OCI-LY3 (cell line): ENCODE results near the gene C1QTNF4.

Experiments used
- H2AFZ ChIP-seq: fragments of 200-600, 300-600 bp; shearing (Covaris generic); 2 replicates; pipeline ENCODE4 v1.6.0; 2014; ENCODE audit warnings: antibody characterized with exemption, low read depth, low read length
- H3K27ac ChIP-seq: fragments of 200-600, 300-600 bp; sonication (generic); 2 replicates; pipeline ENCODE4 v1.5.1; 2014; ENCODE audit warnings: mild to moderate bottlenecking, low read length, moderate library complexity, mixed read lengths
- H3K27me3 ChIP-seq: fragments of 200-600, 300-600 bp; sonication (generic); 2 replicates; pipeline ENCODE4 v1.6.1; 2014; ENCODE audit warnings: low read depth, low read length, mixed read lengths
- H3K36me3 ChIP-seq: fragments of 200-600, 300-600 bp; sonication (generic); replicated peaks from 2 replicates; pipeline ENCODE3; 2014; ENCODE audit warnings: low read depth, low read length, mixed read lengths
- H3K4me1 ChIP-seq: fragments of 300-600, 200-600 bp; sonication (generic); 2 replicates; pipeline ENCODE4 v1.6.1; 2014; ENCODE audit warnings: low read length, mixed read lengths
- H3K4me2 ChIP-seq: fragments of 200-600, 300-600 bp; sonication (generic); 2 replicates; pipeline ENCODE4 v1.6.1; 2014; ENCODE audit warnings: low read length, mixed read lengths
- H3K4me3 ChIP-seq: fragments of 300-600, 200-600 bp; sonication (generic); 2 replicates; pipeline ENCODE4 v1.5.1; 2014; ENCODE audit warnings: antibody characterized with exemption, mild to moderate bottlenecking, low read length, moderate library complexity
- H3K79me2 ChIP-seq: fragments of 300-600, 200-600 bp; shearing (Covaris generic); 2 replicates; pipeline ENCODE4 v1.6.1; 2014; ENCODE audit warnings: mild to moderate bottlenecking, low read length, mixed read lengths
- H3K9ac ChIP-seq: fragments of 300-600, 200-600 bp; shearing (Covaris generic); 2 replicates; pipeline ENCODE4 v1.6.0; 2014; ENCODE audit warnings: mild to moderate bottlenecking, low read length, moderate library complexity
- H3K9me3 ChIP-seq: fragments of 200-600, 300-600 bp; shearing (Covaris generic); 2 replicates; pipeline ENCODE4 v1.6.1; 2014; ENCODE audit warnings: low read length, mixed read lengths; ENCODE audit not compliant: insufficient read depth
- H4K20me1 ChIP-seq: fragments of 200-600, 300-600 bp; sonication (generic); 2 replicates; pipeline ENCODE4 v1.6.1; 2016; ENCODE audit warnings: low read length, mixed read lengths; ENCODE audit not compliant: insufficient read depth
- EZH2phosphoT487 ChIP-seq: fragments of 200-600 bp; shearing (Covaris generic); IDR thresholded peaks from 2 replicates; pipeline ENCODE4 v1.6.1; 2018; ENCODE audit warnings: antibody characterized with exemption, mixed run types, low read depth
- TF ChIP-seq, protein P1 (sequence below): fragments of 200-600, 300-600 bp; sonication (generic); IDR thresholded peaks from 2 replicates; pipeline ENCODE4 v1.5.1; 2014; ENCODE audit warnings: antibody characterized with exemption, low read length, low read depth

The C1QTNF4 gene

GRCh38 chr11:47589977-47590861, 4.0 kb downstream of the C1QTNF4 start:
- H3K4me3 ChIP-seq, result no peak overlapping the region
- no peak overlapping the region for H2AFZ ChIP-seq
- no peak overlapping the region for H3K4me2 ChIP-seq
- no peaks in the 10 kb centered on the region for H4K20me1 ChIP-seq
- H3K9me3 ChIP-seq, result no peaks in the 10 kb centered on the region
- no peaks in the 10 kb centered on the region for H3K4me1 ChIP-seq
- no peak overlapping the region for H3K9ac ChIP-seq
- peaks cover under 1% of the 10 kb centered on the region for H3K36me3 ChIP-seq
- no peaks in the 10 kb centered on the region for H3K79me2 ChIP-seq
- no peak overlapping the region for H3K27ac ChIP-seq
- TF ChIP-seq EZH2phosphoT487, result no peak
- TF ChIP-seq, protein P1, sequence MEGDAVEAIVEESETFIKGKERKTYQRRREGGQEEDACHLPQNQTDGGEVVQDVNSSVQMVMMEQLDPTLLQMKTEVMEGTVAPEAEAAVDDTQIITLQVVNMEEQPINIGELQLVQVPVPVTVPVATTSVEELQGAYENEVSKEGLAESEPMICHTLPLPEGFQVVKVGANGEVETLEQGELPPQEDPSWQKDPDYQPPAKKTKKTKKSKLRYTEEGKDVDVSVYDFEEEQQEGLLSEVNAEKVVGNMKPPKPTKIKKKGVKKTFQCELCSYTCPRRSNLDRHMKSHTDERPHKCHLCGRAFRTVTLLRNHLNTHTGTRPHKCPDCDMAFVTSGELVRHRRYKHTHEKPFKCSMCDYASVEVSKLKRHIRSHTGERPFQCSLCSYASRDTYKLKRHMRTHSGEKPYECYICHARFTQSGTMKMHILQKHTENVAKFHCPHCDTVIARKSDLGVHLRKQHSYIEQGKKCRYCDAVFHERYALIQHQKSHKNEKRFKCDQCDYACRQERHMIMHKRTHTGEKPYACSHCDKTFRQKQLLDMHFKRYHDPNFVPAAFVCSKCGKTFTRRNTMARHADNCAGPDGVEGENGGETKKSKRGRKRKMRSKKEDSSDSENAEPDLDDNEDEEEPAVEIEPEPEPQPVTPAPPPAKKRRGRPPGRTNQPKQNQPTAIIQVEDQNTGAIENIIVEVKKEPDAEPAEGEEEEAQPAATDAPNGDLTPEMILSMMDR, result no peak
- H3K27me3 ChIP-seq, result no peaks in the 10 kb centered on the region

DNA sequence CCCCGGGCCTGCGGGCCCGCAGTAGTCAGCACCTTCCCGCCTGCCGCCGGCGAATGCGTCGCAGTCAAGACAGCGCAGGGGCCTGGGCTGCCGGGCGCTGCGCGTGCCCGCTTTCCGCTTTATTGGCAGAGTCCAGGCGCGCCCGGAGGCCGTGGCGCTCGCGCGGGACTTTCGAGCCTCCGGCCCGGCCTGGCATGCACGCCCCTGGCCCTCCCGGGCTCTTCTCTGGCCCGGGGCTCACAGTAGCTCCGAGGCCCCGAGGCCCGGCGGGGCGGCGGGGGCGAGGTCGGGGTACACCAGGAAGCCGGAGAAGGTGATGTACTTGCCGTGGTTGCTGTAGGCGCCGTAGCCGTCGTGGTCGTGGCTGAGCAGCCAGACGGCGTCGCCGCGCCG, 4.6 kb downstream of the C1QTNF4 start:
- H3K4me1 ChIP-seq, result no peaks in the 10 kb centered on the region
- H3K27me3 ChIP-seq, result no peaks in the 10 kb centered on the region
- H3K36me3 ChIP-seq, result peaks cover 3% of the 10 kb centered on the region
- H2AFZ ChIP-seq, result no peak overlapping the region
- no peaks in the 10 kb centered on the region for H3K79me2 ChIP-seq
- no peak overlapping the region for H3K4me2 ChIP-seq
- H4K20me1 ChIP-seq, result no peaks in the 10 kb centered on the region
- H3K9me3 ChIP-seq, result no peaks in the 10 kb centered on the region
- no peak overlapping the region for H3K9ac ChIP-seq
- no peak overlapping the region for H3K27ac ChIP-seq
- no peak overlapping the region for H3K4me3 ChIP-seq
- TF ChIP-seq EZH2phosphoT487, result no peak
- TF ChIP-seq, protein P1, result no peak

- Histone ChIP-seq H4K20me1 (no peaks in the 10 kb centered on the region), H3K4me1 (no peaks in the 10 kb centered on the region)
- TF ChIP-seq, protein P1, result no peak
- no peak for TF ChIP-seq EZH2phosphoT487
Observed at GRCh38 chr11:47589118-47589517, 5.1 kb downstream of the C1QTNF4 start.

DNA sequence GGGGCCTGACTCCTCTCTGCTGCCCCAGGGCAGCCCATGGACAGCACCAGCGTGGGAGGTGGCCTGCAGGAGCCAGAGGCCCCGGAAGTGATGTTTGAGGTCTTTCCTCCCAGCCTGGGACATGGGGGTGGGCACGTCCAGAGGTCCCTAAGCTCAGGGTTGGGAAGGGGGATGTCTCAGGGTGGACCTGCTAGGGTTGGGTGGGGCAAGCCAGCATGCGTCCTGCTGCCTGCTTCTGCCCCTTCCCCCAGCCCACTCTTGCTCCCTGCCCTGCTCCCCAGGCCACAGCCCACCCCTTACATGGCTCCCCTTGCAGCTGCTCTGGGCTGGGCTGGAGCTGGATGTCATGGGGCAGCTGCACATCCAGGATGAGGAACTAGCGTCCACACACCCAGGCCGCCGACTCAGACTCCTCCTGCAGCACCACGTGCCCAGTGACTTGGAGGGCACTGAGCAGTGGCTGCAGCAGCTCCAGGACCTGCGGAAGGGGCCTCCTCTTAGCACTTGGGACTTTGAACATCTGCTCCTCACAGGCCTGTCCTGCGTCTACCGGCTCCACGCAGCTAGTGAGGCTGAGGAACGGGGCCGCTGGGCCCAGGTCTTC, 6.4 kb downstream of the C1QTNF4 start:
- Histone ChIP-seq H3K4me3 (no peak overlapping the region), H3K4me2 (no peak overlapping the region), H3K27ac (no peak overlapping the region), H3K27me3 (no peaks in the 10 kb centered on the region), H3K9ac (no peak overlapping the region), H3K9me3 (no peaks in the 10 kb centered on the region), H4K20me1 (no peaks in the 10 kb centered on the region), H3K36me3 (peaks cover 16% of the 10 kb centered on the region), H3K4me1 (no peaks in the 10 kb centered on the region), H2AFZ (no peak overlapping the region), H3K79me2 (no peaks in the 10 kb centered on the region)
- no peak for TF ChIP-seq EZH2phosphoT487

More at GRCh38 chr11:47589118-47589517, 5.1 kb downstream of the C1QTNF4 start:
- no peak overlapping the region for H3K9ac ChIP-seq
- no peak overlapping the region for H3K27ac ChIP-seq
- no peaks in the 10 kb centered on the region for H3K79me2 ChIP-seq
- H2AFZ ChIP-seq, result no peak overlapping the region
- H3K36me3 ChIP-seq, result peaks cover 6% of the 10 kb centered on the region
- no peak overlapping the region for H3K4me2 ChIP-seq
- no peaks in the 10 kb centered on the region for H3K27me3 ChIP-seq
- no peak overlapping the region for H3K4me3 ChIP-seq
- H3K9me3 ChIP-seq, result no peaks in the 10 kb centered on the region
